ENCODE results near the gene ZNF564.
"Not testable (repeated sequence)": the region's sequence is repeated elsewhere in the genome, so short reads cannot be mapped to it uniquely, and the experiment has no call there.

ZNF564 gene

DNA sequence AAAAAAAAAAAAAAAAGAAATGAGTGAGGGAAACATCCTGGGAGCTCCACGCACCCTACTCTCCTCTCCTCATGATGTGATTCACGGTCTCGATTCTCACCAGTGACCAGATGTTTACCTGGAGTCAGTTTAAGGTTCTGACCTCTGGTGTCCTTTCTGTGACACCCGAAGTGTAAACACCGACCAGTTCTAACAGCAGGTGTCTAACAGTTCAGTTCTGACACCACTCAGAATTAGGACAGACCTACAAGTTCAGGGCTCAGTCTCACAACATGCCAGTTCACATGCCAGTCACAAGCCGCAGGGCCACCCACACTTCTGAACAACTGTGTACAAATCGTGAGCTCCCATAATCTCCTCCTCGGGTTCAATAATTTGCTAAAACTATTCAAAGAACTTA is 6.0 kb downstream of the ZNF564 start:
- no peak for DNase-seq
- TF ChIP-seq GATA1 (IDR thresholded peaks at IDR 0.05; ENCODE audit: low read depth, low read length) (no peak), POLR2A (IDR thresholded peaks at IDR 0.05; ENCODE audit: low read length) (no peak)

DNA sequence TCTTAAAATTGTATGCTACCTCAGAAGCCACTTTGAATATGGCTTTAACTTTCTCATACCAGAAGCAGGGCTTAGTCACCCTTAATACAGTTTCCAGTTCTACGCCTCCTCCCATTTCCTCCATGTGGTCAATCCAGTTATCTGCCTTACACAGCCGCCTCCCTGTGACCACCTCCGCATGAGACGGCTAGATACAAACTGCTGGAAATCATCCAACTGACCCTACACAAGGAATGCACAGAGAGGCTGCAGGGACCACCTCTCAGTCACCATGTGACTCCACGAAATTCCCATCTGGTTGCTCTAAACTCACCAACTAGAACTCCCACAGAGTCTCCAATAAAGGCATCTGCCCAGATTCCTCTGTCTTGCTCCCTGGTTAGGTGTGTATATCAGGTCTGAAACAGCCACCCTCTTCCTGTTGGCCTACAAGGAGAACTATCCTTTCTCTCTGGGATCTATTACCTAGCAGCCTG is 6.8 kb downstream of the ZNF564 start:
- no peak for TF ChIP-seq POLR2A (IDR thresholded peaks at IDR 0.05; ENCODE audit: low read length)
- no peak for TF ChIP-seq GATA1 (IDR thresholded peaks at IDR 0.05; ENCODE audit: low read depth, low read length)
- DNase-seq: peak; percentile 77 to 89

DNA sequence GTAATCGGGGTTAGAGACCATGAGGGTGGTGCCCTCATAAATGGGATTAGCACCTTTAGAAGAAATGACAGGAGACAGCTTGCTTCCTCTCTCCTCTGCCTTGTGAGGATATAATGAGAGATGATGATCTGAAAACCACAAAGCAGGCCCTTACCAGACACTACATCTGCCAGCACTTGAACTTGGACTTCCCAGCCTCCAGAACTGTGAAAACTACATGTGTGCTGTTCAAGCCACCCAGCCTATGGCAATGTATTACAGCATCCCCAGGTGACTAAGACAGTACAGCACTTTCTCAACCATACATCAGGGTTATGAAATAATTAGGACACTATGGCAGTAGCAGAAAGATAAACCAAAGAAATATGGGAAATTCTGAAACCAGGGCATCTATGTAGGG is 7.4 kb downstream of the ZNF564 start:
- DNase-seq: peak; percentile 27 to 39
- TF ChIP-seq POLR2A (IDR thresholded peaks at IDR 0.05; ENCODE audit: low read length): no peak
- TF ChIP-seq GATA1 (IDR thresholded peaks at IDR 0.05; ENCODE audit: low read depth, low read length): no peak

DNA sequence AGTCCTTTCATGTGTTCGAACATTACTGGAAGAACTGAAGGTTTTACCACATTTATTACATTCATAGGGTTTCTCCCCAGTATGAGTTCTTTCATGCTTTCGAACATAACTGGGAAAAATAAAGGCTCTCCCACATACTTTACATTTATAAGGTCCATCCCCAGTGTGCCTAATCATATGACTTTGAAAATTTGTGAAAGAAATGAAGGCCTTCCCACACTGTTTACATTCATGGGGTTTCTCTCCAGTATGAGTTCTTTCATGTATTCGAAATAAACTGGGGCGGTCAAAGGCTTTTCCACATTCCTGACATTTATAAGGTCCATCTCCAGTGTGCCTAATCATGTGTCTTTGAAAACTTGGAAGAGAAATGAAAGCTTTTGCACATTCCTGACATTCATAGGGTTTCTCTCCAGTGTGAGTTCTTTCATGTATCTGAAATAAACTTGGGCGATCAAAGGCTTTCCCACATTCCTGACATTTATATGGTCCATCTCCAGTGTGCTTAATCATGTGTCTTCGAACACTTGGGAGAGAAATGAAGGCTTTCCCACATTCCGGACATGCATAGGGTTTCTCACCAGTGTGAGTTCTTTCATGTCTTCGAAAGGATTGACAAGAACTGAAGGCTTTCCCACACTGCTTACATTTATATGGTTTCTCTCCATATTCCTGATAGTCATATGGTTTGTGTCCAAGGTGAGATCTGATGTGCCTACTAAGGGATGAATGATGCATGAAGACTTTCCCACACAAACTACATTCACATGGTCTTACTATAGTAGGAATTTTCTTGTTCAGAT is 24.0 kb downstream of the ZNF564 start:
- peak; percentile 54 to 74 for DNase-seq
- TF ChIP-seq POLR2A (IDR thresholded peaks at IDR 0.05; ENCODE audit: low read length) (no peak), GATA1 (IDR thresholded peaks at IDR 0.05; ENCODE audit: low read depth, low read length) (no peak)

DNA sequence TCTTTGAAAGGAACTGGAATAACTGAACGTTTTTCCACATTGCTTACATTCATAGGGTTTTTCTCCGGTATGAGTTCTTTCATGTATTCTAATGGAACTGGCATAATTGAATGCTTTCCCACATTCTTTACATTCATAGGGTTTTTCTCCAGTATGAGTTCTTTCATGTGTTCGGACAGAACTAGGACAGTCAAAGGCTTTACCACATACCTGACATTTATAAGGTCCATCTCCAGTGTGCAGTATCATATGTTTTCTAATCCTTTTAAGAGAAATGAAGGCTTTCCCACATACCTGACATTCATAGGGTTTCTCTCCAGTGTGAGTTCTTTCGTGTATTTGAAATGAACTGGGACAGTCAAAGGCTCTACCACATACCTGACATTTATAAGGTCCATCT is 24.7 kb downstream of the ZNF564 start:
- TF ChIP-seq POLR2A (IDR thresholded peaks at IDR 0.05; ENCODE audit: low read length) (no peak), GATA1 (IDR thresholded peaks at IDR 0.05; ENCODE audit: low read depth, low read length) (no peak)
- peak in 1 of 2 experiments; percentile 16 for DNase-seq

DNA sequence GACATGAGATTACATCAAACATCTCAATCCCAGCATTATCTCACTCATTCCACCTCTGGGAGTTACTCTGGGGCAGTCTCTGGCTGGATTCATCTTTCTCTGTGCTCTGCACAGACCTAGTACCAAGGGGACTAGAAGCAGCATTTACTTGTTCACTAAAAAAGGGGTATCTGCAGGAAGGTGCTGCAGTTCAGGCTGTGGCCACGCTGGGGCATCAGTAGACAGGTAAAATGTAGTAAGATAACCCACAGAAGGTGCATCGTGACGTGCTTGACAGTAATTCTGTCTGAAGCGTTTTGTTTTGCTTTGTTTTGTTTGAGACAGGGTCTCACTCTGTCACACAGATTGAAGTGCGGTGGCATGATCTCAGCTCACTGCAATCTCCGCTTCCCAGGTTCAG is 29.3 kb downstream of the ZNF564 start:
- DNase-seq: peak; percentile 27 to 30
- TF ChIP-seq POLR2A (IDR thresholded peaks at IDR 0.05; ENCODE audit: low read length) (no peak), GATA1 (IDR thresholded peaks at IDR 0.05; ENCODE audit: low read depth, low read length) (no peak)

DNA sequence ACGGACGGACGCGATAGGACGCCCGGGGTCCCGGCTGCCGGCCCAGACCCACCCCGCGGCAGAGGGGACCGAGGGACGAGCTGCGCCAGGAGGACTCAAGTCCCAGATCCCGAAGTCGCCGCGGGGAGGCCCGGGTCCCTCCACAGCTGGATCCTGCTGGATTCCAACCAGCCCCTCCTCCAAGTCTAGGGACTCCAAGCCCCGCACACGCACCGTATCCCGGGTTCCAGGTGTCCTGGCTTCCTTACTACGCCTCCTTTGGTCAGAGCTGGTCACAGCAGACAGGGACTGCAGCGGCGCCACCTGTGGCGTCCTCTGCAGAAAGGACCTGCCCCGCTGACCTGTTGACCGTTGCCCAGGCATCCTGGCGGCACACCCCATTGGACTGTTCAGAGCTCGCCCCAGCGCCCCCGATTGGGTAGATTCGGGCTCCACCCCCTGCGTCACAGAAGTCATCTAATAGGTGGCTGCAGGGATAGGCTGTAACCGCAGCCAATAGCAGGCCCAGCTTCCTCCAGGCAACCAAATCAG is 37.7 kb downstream of the ZNF564 start:
- DNase-seq: no peak

DNA sequence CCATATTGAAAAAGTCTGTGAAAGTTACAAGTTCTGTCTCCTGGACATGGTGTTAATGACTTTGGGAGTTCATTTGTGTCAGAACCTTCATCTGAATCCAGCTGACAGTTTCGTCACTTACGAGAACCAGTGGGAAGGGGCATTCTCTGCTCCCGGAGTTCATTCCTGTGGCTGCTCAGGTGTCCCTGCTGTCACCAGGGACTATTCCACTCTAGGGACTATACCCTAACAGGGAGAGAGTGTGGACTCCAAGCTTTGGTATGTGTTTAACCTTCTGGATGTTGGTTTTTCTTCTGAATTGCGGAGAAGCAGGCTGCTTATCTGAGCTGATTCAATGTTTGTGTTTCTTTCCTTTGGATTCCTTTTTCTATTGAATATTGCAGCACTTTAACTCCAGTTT is 54.2 kb downstream of the ZNF564 start:
- no peak for DNase-seq

More for the DNA sequence above, 37.7 kb downstream of the ZNF564 start:
- TF ChIP-seq GATA1 (IDR thresholded peaks at IDR 0.05; ENCODE audit: low read depth, low read length) (no peak), POLR2A (IDR thresholded peaks at IDR 0.05; ENCODE audit: low read length) (no peak)

DNA sequence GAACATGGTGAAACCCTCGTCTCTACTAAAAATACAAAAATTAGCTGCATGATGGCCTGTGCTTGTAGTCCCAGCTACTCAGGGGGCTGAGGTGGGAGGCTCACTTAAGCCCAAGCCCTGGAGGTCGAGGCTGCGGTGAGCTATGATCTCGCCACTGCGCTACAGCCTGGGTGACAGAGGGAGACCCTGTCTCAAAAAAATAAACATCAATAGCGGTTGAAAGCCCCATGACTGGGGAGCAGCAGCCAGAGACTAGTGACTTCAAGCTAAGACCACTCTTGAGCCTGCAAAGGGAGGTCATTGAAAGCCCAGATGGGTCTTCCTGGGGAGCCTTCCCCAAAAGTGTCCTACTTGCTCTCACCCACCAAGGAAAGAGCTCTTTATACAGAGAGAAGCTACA is 54.8 kb downstream of the ZNF564 start:
- DNase-seq: no peak

More for the DNA sequence above, 54.2 kb downstream of the ZNF564 start:
- TF ChIP-seq GATA1 (IDR thresholded peaks at IDR 0.05; ENCODE audit: low read depth, low read length): no peak
- TF ChIP-seq POLR2A (IDR thresholded peaks at IDR 0.05; ENCODE audit: low read length): no peak

DNA sequence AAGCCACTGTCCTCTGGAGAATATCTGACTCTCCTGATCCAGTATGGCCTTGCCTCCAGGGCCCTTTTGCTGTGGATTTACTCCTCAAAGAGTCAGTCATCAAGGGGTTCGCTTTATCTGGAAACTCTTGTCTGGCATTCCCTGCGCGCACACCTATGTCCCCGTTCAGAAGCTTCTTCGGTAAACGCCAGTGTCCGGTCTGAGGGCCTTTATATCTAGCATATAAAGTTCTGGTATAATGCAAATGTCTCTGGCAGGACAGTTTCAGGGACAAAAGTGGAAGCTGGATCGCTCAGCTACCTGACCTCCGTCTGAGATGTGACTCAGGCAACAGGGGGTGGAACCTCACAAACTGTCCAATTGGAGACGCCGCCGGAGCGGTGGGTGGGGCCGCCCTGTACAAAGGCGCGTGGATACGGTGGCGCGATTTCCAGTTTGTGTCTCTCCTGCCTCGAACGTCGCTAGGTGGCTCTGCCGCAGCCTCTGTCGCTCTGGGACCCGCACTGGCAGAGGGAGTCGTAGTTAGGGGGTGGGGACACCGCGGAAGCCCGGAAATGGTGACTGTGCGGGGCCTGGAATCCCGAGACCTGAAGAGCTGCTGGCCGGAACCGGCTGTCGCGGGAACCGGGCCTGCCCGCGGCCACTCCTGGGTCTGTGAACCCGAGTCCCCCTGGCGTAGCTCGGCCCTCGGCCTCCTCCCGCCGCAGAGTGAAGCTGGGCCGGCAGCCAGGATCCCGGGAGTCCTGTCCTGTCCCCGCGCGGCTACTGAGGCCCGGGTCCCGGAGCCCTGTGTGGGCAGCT is 56.1 kb downstream of the ZNF564 start:
- no peak for TF ChIP-seq GATA1 (IDR thresholded peaks at IDR 0.05; ENCODE audit: low read depth, low read length)
- TF ChIP-seq POLR2A (IDR thresholded peaks at IDR 0.05; ENCODE audit: low read length): peak; percentile 85
- DNase-seq: peak; percentile 94

More for the DNA sequence above, 54.8 kb downstream of the ZNF564 start:
- TF ChIP-seq GATA1 (IDR thresholded peaks at IDR 0.05; ENCODE audit: low read depth, low read length) (no peak), POLR2A (IDR thresholded peaks at IDR 0.05; ENCODE audit: low read length) (no peak)

DNA sequence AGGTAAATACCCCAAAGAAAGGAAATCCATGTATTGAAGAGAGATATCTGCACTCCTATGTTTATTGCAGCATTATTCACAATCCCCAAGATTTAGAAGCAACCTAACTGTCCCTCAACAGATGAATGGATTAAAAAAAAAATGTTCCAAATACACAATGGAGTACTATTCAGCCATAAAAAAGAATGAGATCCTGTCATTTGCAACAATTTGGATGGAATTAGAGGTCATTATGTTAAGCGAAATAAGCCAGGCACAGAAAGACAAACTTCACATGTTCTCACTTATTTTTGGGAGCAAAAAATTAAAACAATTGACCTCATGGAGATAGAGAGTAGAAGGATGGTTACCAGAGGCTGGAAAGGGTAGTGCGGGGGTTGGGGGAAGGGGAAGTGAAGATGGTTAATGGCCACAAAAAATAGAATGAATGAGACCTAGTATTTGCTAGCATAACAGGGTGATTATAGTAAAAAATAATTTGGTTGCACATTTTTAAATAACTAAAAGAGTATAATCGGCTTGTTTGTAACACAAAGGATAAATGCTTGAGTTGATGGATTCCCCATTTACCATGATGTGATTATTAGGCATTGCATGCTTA is 56.9 kb downstream of the ZNF564 start:
- no peak for TF ChIP-seq POLR2A (IDR thresholded peaks at IDR 0.05; ENCODE audit: low read length)
- no peak for TF ChIP-seq GATA1 (IDR thresholded peaks at IDR 0.05; ENCODE audit: low read depth, low read length)
- DNase-seq: peak; percentile 5 to 20

DNA sequence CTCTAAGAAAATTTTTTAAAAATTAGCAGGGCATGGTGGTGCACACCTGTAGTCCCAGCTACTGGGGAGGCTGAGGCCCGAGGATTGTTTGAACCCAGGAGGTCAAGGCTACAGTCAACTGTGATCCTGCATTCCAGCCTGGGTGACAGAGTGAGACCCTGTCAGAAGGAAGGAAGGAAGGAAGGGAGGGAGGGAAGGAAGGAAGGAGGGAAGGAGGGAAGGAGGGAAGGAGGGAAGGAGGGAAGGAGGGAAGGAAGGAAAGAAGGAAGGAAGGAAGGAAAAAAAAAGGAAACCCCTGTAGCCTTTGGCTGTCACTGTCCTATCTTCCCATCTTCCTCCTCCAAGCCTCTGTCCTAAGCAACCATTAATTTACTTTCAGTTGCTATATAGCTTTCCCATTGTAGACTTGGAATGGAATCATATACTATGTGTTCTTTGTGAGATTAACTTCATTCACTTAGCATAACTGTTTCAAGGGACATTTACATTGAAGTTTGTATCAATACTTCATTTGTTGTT is 65.0 kb downstream of the ZNF564 start:
- DNase-seq: not testable (repeated sequence)

DNA sequence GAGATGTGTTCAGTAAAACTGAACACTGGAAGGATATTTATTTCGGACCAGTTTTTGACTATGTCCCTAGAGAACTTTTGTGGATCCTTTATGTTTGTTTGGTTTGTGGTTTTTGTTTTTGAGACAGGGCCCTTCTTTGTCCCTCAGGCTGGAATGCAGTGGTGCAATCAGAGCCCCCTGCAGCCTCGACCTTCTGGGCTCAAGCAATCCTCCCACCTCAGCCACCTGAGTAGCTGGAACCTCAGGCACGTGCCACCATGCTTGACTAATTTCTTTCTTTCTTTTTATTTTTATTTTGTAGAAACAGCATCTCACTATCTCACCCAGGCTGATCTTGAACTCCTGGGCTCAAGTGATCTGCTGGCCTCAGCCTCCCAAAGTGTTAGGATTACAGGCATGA is 65.7 kb downstream of the ZNF564 start:
- no peak for DNase-seq
- TF ChIP-seq GATA1 (IDR thresholded peaks at IDR 0.05; ENCODE audit: low read depth, low read length) (no peak), POLR2A (IDR thresholded peaks at IDR 0.05; ENCODE audit: low read length) (no peak)

DNA sequence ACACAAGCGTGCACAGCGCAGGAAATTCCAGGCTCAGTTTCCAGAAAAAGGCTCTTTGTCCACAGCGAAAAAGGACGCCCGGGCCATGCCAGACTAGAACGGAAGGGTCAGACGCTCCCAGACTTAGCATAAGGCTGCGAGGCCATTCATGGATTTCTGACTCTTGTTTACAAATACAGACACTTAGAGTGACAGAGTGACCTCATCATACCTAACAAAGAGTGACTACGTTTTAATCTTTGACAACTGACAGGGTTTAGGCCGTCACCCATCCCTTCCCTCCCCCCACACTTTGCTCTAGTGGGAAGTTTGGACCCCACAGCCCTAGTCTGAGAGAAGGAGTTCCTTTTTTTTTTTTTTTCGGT is 66.2 kb downstream of the ZNF564 start:
- peak in 1 of 2 experiments; percentile 48 for DNase-seq

More for the DNA sequence above, 66.2 kb downstream of the ZNF564 start:
- TF ChIP-seq POLR2A (IDR thresholded peaks at IDR 0.05; ENCODE audit: low read length) (no peak), GATA1 (IDR thresholded peaks at IDR 0.05; ENCODE audit: low read depth, low read length) (no peak)

Data from erythroblast (primary cell).